Stimulated activated CD4-positive, alpha-beta T cell treated with anti-CD3 and anti-CD28 coated beads, Interleukin-12 subunit alpha, Interleukin-12 subunit beta, amount 100 ng/mL, for 24 hours (primary cell): Measurements from ENCODE around the gene ZNF189.
"Not testable (repeated sequence)": the region's sequence is repeated elsewhere in the genome, so short reads cannot be mapped to it uniquely, and the experiment has no call there.

Experiments used
- DNase-seq, 2 experiments: peaks; one replicate each; pipeline ENCODE4 v3.0.0-alpha.2; 2020; ENCODE audit warnings: low read depth in 2 of 2

Gene ZNF189

DNA sequence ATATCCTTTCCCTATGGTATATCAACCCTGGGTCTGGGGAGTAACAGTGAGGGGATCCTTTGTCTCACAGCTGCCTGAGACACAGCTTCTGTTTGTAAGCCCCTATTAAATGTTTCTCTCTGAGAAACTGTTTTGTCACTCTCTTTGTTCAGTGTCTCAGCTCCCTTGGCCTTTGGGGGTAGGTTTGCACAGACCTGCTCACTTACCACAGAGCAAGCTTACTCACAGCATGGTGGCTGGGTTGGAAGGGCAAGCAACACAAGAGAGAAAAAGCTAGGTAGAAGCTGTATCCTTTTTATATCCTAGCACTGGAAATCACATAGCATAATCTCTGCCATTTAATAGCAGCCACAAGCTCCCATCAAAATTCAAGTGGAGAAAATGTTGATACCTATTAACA, 18.4 kb upstream of the ZNF189 start:
- no peak for DNase-seq

DNA sequence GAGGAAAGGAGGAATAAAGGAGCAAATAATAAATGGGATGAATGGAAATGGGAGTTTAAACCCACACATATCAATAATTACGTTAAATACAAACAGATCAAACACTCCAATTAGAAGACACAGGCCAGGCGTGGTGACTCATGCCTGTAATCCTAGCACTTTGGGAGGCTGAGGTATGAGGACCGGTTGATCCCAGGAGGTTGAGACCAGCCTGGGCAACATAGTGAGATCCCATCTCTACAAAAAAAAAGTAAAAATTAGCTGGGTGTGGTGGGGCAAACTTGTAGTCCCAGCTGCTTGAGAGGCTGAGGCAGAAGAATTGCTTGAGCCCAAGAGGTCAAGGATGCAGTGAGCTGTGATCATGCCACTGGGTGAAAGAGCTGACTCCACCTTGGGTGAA, 17.5 kb upstream of the ZNF189 start:
- no peak for DNase-seq

DNA sequence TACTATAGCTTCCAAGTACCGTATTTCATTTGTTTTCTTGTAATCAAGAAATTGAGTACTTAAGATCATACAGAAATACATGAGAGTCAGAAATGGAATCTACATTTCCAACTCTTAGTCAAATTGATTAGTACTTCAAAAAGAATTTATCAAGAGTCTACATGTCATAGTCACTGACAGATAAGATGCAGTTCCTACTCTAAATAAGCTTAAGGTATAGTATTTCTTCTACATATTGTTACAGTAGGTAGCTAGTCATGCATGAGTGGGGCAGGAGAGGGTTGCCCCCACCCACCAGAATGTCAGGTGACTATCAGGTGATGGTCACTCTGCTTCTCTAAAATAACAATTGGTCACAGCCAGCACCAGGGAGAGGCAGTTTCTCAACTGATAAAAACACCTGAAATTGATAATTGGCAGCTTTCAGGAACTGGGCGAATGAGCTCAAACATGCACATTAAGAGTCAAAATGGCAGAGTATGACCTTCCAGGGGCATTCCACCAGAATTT, 16.8 kb upstream of the ZNF189 start:
- no peak for DNase-seq

- DNase-seq, result no peak
Measured at GRCh38 chr9:101383361-101383760, 15.3 kb upstream of the ZNF189 start.

DNA sequence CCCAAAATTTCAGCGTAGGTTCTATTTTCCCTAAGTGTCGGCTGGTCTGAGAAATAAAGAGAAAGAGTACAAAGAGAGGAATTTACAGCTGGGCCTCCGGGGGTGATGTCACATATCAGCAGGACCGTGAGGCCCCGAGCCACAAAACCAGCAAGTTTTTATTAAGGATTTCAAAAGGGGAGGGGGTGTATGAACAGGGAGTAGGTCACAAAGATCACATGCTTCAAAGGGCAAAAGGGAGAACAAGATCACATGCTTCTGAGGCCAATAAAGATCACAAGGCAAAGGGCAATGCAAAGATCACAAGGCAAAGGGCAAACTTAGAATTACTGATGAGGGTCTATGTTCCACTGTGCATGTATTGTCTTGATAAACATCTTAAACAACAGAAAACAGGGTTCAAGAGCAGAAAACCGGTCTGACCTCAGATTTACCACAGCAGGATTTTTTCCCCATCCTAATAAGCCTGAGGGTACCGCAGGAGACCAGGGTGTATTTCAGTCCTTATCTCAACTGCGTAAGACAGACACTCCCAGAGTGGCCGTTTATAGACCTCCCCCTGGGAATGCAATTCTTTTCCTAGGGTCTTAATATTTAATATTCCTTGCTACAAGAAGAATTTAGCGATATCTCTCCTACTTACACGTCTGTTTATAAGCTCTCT, 13.6 kb upstream of the ZNF189 start, which contains the start of gene BAAT:
Gene BAAT (minus strand): TSS at position 134 of the 664 bp plus-strand sequence. CDS start 13,602 bp downstream, outside the sequence.
- DNase-seq, result not testable (repeated sequence)

DNA sequence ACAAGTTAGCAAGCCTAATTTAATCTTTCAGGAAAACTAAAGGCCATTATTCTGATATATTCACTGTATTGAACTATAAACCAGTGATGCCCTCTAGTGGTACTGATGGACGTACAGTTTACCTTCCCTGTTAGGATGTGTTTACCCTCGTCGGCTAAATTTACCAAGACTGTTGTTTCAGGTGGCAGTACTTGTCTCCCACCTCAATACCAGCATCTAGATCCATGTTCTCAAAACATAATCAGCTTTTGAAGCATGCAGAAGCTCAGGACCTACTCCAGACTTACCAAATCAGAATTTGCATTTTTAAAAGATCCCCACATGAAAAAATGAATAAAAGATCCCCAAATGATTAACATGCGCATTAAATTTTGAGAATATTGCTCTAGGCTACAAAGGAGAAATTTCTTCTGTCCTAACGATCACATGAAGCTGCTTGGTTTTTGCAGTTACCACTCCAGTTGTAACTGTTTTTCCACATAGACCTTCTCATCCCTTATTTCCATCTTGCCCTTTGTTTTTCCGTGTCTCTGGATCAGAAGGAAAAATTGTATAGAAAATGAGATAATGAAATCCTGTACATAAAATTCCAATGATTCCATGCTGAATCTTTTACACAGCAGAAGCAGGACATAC, 10.7 kb upstream of the ZNF189 start:
- DNase-seq, result no peak

GRCh38 chr9:101388507-101388993, 10.1 kb upstream of the ZNF189 start:
- DNase-seq, result no peak

DNA sequence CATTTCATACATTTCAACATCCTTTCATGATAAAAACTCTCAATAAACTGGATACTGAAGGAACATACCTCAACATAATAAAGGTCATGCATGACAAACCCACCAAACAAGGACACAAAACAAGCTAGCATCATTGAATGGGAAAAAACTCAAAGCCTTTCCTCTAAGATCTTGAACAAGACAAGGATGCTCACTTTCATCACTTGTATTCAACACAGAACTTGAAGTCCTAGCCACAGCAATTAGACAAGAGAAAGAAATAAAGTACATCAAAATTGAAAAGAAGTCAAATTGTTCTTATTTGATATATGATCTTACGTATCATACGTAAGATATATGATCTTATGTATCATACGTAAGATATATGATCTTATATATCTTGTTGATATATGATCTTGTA, 5.5 kb upstream of the ZNF189 start:
- no peak for DNase-seq

- no peak for DNase-seq
Measured at GRCh38 chr9:101394687-101395086, 4.0 kb upstream of the ZNF189 start.

DNA sequence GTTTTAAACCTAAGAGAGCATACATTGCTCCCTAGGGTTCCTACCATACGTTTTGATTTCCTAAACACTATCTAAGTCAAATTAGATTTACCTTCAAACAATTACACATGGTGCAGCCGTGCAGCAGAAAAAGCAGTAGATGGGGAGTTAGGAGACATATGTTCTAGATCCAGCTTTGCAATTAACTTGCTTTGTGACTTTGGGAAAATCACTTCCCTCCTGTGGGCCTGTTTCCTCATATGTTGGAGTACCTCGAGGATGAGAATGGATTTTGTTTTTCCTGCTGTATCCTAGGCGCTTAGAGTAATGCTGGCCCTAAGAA, 944 bp upstream of the ZNF189 start:
- DNase-seq, result no peak

DNA sequence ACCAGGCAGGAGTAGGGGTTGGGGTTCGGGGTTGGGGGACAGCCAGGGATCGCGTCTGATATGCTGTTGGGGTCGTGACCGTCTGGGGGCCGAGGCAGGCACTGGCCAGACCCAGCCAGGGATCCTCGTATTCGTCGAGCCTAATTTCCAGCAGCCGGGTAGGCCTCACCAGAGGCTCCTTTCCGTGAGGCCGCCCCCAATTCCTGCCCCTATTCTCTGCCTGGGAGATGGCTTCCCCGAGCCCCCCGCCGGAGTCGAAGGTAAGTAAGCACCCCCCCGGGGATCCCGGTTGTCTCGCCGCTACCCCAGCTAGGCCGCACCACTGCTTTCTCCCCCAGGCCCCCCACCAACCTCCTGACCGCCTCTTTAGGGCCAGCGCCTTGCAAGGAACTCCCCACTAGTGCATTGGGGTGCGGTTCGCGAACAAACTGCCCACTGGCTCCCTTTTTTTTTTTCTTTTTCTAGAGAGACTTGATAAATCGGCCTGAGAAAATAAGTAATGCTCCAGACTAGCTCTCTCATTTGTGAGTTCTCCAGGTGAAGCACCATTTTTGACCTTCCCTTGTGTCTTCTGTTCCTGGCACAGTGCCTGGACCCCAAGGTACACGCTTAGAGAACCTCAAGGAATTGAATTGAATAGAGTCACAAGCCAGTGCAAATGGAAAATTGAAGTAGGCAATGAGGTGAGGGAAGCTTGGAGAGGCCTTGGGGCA, 435 bp downstream of the ZNF189 start:
- DNase-seq, result no peak

GRCh38 chr9:101399643-101399970, 956 bp downstream of the ZNF189 start:
- DNase-seq, result no peak

DNA sequence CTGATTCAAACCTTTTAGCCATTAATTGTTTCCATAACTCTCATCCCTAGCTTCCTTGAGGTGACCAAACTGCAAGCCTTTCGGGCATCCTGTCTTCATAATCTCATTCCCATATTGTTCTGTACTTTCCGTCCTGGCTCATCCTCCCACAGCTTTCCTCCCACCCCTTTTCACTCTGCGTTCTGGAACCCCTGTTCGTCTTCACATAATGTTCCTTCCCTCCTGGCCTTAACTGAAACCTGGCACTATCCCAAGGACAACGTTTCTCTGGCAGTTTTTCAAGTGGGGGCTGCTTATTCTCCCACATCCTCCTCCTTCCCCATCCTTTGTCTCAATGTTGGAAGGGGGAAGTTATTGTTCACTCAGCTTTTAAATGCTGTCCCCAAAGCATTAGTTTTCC, 1.5 kb downstream of the ZNF189 start:
- no peak for DNase-seq

DNA sequence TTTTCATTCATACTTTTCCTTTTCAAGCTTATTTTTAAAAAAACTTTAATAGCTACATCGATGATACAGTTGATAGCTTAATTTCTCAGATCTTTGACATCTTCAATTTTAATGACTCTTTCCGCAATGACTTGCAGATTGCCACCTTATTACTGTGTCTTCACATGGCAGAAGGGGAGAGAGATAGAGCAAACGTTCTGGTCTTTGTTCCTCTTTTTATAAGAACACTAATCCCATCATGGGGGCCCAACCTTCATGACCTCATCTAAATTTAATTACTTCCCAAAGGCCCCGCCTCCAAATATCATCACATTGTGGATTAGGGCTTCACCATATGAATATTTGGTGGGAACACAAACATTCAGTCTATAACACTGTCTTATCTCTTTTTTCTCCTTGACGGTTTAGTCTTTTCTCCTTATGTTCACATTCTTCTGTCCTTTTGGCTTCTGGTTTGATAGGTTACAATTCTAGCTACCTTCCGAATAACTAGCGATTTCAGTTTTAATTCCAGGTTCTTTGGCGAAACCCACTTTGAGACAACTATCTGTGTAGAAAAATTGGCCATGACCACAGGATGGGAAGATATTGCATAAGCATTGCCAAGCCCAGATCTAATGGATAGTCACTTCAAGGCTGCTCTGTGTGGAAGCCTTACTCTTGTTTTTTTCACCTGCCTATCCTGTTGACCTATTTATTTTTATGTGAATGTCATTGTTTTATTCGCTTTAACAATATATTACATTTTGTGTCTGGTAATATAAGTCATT, 5.0 kb downstream of the ZNF189 start:
- no peak for DNase-seq

GRCh38 chr9:101408374-101409078, 9.9 kb downstream of the ZNF189 start:
- no peak for DNase-seq

GRCh38 chr9:101409079-101409477, 10.4 kb downstream of the ZNF189 start:
- DNase-seq, result no peak

DNA sequence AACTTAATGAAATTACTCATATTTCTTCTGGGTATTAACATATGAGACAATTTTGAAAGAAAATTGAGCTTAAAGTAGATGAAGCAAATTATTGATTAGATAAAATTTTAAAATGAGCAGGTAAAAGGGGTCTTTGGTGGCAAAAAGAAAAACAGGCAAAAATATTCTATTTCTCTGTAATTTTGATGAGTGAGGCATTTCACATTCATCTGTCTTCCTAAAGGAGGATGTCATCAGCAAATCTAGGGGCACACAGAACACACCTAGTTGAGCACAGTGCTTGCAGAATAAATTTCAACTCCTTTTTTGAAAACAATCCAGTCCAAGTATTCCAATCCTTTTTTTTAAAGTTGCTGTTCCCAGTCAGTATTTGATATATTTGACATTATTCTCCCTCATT, 16.2 kb downstream of the ZNF189 start:
- no peak for DNase-seq

DNA sequence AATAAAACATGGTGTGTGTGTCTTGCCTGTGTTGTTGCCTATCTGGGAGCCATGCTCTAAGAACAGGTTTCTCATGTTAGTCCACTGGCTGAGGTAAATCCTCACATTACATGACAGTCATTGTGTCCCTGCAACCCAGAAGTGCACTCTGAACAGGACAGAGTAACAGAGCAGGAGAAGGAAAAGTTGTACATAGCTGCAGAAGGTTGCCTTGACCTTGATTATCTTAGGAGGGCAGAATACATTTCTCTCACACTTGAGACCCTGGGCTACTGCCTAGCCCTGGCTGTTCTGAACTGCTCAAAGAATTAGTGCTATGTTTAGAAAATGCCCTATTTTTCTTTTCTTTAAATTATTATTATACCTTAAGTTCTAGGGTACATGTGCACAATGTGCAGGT, 16.9 kb downstream of the ZNF189 start:
- no peak for DNase-seq

- DNase-seq, result no peak
Measured at GRCh38 chr9:101417389-101417788, 18.7 kb downstream of the ZNF189 start.

- DNase-seq, result no peak
Measured at GRCh38 chr9:101417977-101418376, 19.3 kb downstream of the ZNF189 start.
